ENCODE results near the gene ZC3H15. TPM values are rescaled to one million over a fixed set of nuclear protein-coding genes. Genes with fewer than 3 reads are reported as not detected.

ZC3H15 gene
- total RNA-seq, result 53.7 and 64.8 TPM in 2 replicates

GRCh38 chr2:186485871-186486650 is at the start of gene ZC3H15:
Gene ZC3H15 (plus strand): TSS chr2:186486260. CDS start chr2:186486383, 123 bp downstream.

Other genes starting within 250 kb of the ZC3H15 start
- gene ITGAV, start 103.8 kb downstream of the ZC3H15 start, total RNA-seq, result 204 and 210 TPM in 2 replicates
- gene FAM171B, start 207.8 kb downstream of the ZC3H15 start, total RNA-seq, result 5.5 and 21.2 TPM in 2 replicates

Data from placental pericyte (primary cell).